ENCODE results near the gene TNFSF8. TPM values are rescaled to one million over a fixed set of nuclear protein-coding genes. Genes with fewer than 3 reads are reported as not detected.

TNFSF8 gene
- total and polyA plus RNA-seq, 7 donors, result 0.60 to 11.7 (median 1.8) TPM

DNA sequence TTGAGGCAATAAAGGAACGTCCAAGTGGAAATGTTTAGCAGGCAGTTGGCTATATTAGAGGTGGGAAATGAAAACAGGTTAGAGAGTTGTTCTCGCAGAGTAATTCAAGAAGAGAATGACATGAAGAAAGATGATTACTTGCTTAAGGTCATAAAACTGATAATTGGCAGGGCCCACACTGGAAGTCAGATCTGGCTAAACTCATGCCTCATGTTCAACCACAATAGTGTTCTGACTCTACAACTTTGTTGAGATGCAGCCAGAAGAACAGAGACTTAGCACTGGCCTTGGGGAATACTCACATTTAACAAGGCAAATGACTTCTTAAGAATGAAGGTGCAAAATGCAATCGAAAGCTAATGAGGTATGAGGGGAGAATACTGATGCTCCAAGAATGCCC lies 27.2 kb upstream of the TNFSF8 start:
- Histone ChIP-seq H3K4me1 (peaks cover 0 to 9% (median 0%) of the 10 kb centered on the region in 4 donors), H3K27ac (peak overlapping the region in 1 of 4 donors; percentile 56), H3K27me3 (no peaks in the 10 kb centered on the region), H3K36me3 (no peaks in the 10 kb centered on the region), H3K4me3 (no peak overlapping the region), H3K9me3 (peaks cover 0 to 4% (median 0%) of the 10 kb centered on the region in 4 donors)
- WGBS, 2 donors, result 77 to 79% methylated on average over 3 of the region's 3 CpGs
- no peak for DNase-seq
- intact Hi-C loops (cut with DNase I), result no loop called here
- TF ChIP-seq POLR2AphosphoS5 (IDR thresholded peaks at IDR 0.05), result peak in 1 of 4 donors; percentile 74
- no peak for TF ChIP-seq EP300 (IDR thresholded peaks at IDR 0.05)

DNA sequence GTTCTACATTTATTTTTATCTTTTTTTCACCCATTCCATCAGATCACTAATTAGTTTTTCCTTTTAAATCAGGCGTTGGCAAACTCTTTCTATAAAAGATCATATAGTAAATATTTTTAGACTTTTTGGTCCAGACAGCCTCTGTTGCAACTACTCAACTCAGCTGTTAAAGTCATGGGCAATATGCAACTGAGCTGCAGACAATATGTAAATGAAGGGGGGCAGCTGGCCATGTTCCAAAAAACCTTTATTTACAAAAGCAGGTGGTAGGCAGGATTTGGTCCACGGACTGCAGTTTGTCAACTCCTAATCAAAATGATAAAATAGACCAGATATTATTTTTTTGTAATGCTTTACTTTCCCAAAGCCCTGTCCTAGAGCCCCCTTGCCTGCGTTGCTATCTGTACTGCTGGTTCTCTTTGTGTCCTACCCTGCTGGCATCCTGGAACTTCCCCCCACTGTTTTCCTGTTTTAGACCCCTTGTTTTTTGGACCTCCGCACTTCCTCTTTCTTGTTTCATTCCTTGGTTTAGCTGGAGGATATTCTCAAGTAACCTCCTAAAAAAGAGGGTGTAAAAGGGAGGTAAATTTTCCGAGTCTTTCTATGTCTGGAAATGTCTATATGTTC lies 24.7 kb upstream of the TNFSF8 start:
- WGBS, 2 donors, result 54 to 66% methylated on average over 5 of the region's 5 CpGs
- TF ChIP-seq, protein P1, sequence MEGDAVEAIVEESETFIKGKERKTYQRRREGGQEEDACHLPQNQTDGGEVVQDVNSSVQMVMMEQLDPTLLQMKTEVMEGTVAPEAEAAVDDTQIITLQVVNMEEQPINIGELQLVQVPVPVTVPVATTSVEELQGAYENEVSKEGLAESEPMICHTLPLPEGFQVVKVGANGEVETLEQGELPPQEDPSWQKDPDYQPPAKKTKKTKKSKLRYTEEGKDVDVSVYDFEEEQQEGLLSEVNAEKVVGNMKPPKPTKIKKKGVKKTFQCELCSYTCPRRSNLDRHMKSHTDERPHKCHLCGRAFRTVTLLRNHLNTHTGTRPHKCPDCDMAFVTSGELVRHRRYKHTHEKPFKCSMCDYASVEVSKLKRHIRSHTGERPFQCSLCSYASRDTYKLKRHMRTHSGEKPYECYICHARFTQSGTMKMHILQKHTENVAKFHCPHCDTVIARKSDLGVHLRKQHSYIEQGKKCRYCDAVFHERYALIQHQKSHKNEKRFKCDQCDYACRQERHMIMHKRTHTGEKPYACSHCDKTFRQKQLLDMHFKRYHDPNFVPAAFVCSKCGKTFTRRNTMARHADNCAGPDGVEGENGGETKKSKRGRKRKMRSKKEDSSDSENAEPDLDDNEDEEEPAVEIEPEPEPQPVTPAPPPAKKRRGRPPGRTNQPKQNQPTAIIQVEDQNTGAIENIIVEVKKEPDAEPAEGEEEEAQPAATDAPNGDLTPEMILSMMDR (IDR thresholded peaks at IDR 0.05), result no peak
- TF ChIP-seq POLR2A (IDR thresholded peaks at IDR 0.05) (no peak), EP300 (IDR thresholded peaks at IDR 0.05) (no peak), POLR2AphosphoS5 (IDR thresholded peaks at IDR 0.05) (no peak)

DNA sequence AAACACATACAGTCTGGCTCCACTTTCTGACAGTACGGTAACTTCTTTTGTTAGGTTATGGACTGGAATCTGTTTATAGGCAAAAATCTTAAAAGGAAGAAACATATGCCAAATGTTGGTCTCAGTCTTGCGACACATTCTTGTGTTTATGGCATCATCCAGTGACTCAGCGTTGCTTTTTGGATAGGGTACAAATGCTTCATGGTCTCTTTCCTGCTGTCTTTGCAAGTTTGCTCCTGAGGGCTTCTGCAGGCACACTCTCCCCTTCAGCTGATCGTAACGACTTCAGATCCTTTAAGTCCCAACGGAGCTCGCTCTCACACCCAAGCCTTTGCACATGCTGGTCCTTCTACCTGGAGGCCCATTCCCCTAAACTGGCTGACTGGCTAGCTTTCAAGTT lies 23.6 kb upstream of the TNFSF8 start:
- no peak overlapping the region for H3K4me3 ChIP-seq
- intact Hi-C loops (cut with DNase I), result no loop called here
- H3K27me3 ChIP-seq, result no peaks in the 10 kb centered on the region
- H3K4me1 ChIP-seq, result peaks cover 0 to 9% (median 0%) of the 10 kb centered on the region in 4 donors
- H3K9me3 ChIP-seq, result no peaks in the 10 kb centered on the region
- WGBS, 2 donors, result 58 to 66% methylated on average over 7 of the region's 7 CpGs
- peak overlapping the region in 2 of 4 donors; percentile 17 to 32 for H3K27ac ChIP-seq
- TF ChIP-seq POLR2A (IDR thresholded peaks at IDR 0.05) (no peak), POLR2AphosphoS5 (IDR thresholded peaks at IDR 0.05) (peak; percentile 33 to 71 (median 56))
- no peak for DNase-seq
- no peaks in the 10 kb centered on the region for H3K36me3 ChIP-seq

More for the DNA sequence above, 24.7 kb upstream of the TNFSF8 start:
- intact Hi-C loops (cut with DNase I), result no loop called here
- no peak for DNase-seq
- Histone ChIP-seq H3K27ac (peak overlapping the region in 1 of 4 donors; percentile 18), H3K27me3 (no peaks in the 10 kb centered on the region), H3K36me3 (no peaks in the 10 kb centered on the region), H3K9me3 (no peaks in the 10 kb centered on the region), H3K4me1 (peaks cover 0 to 9% (median 0%) of the 10 kb centered on the region in 4 donors), H3K4me3 (no peak overlapping the region)

DNA sequence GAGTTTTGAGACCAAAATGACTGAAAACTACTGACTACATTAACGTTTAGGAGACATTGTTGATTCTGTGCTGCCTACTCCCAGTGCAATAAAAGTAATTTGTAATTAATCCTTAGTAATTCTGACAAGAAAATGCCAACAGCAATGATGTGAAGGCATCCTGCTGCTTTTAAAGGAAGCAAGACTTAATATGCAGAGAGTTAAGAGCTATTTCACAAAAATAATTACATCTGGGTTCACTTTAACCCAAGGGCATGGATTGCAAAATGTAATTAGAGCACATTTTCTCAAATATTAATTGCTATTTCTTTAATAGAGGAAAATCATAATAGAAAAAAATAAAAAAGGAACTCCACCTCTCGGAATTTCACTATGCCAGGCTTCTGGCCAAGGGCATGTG lies 22.7 kb upstream of the TNFSF8 start:
- H3K36me3 ChIP-seq, result no peaks in the 10 kb centered on the region
- no peaks in the 10 kb centered on the region for H3K9me3 ChIP-seq
- intact Hi-C loops (cut with DNase I), result no loop called here
- H3K4me3 ChIP-seq, result no peak overlapping the region
- TF ChIP-seq POLR2A (IDR thresholded peaks at IDR 0.05), result no peak
- TF ChIP-seq EP300 (IDR thresholded peaks at IDR 0.05), result no peak
- TF ChIP-seq, protein P1 (IDR thresholded peaks at IDR 0.05), result no peak
- TF ChIP-seq POLR2AphosphoS5 (IDR thresholded peaks at IDR 0.05), result no peak
- peaks cover 0 to 9% (median 0%) of the 10 kb centered on the region in 4 donors for H3K4me1 ChIP-seq
- DNase-seq, result no peak
- no peaks in the 10 kb centered on the region for H3K27me3 ChIP-seq
- 58 to 80% methylated on average over 2 of the region's 2 CpGs for WGBS, 2 donors
- no peak overlapping the region for H3K27ac ChIP-seq

DNA sequence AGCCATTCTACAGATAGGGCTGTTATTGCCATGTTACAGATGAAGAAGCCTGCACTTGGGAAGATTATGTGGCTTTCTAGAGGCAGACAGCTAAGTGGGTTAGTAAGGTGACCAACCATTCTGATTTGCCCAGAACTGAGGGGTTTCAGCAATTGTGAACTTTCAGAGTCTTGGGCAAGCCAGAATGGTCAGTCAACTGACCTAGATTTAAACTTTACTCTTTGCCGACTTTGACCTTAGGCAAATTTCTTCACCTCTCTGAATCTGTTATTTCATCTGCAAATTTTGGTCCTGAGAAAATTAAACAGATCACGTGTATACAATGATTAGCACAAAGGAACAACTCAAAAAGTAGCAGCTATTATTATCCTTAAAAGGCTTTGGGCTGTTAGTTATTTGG lies 20.4 kb upstream of the TNFSF8 start:
- intact Hi-C loops (cut with DNase I), result no loop called here
- no peak overlapping the region for H3K27ac ChIP-seq
- DNase-seq, result no peak
- H3K4me3 ChIP-seq, result no peak overlapping the region
- no peaks in the 10 kb centered on the region for H3K9me3 ChIP-seq
- no peaks in the 10 kb centered on the region for H3K27me3 ChIP-seq
- TF ChIP-seq, protein P1 (IDR thresholded peaks at IDR 0.05), result no peak
- TF ChIP-seq POLR2A (IDR thresholded peaks at IDR 0.05), result no peak
- TF ChIP-seq EP300 (IDR thresholded peaks at IDR 0.05), result no peak
- no peak for TF ChIP-seq POLR2AphosphoS5 (IDR thresholded peaks at IDR 0.05)
- WGBS, 2 donors, result 86 to 87% methylated on average over 2 of the region's 2 CpGs
- no peaks in the 10 kb centered on the region for H3K4me1 ChIP-seq
- no peaks in the 10 kb centered on the region for H3K36me3 ChIP-seq

DNA sequence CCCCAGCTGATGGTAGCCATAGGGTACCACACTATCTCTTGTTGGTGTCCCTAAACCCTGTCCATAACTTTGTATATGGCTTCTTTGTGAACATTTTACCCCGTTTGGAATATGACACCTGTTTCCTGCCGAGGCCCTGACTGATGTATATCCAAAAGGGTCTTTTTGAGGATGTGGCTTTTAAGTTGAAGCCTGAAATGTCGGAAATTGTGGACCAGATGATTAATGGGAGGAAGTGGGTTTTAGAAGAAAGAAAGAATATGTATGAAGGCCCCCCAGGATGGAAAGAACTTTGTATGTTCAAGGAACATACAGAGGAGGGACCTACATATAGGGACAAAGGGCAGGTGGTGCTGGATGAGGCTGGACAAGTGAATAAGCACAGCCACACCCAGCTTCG lies 16.7 kb upstream of the TNFSF8 start:
- TF ChIP-seq EP300 (IDR thresholded peaks at IDR 0.05), result no peak
- TF ChIP-seq POLR2A (IDR thresholded peaks at IDR 0.05), result no peak
- no peak for TF ChIP-seq POLR2AphosphoS5 (IDR thresholded peaks at IDR 0.05)
- TF ChIP-seq, protein P1 (IDR thresholded peaks at IDR 0.05), result no peak
- DNase-seq, result no peak
- Histone ChIP-seq H3K27me3 (no peaks in the 10 kb centered on the region), H3K9me3 (no peaks in the 10 kb centered on the region), H3K27ac (no peak overlapping the region), H3K36me3 (no peaks in the 10 kb centered on the region), H3K4me1 (no peaks in the 10 kb centered on the region), H3K4me3 (no peak overlapping the region)
- intact Hi-C loops (cut with DNase I), result no loop called here
- 51 to 55% methylated on average over 4 of the region's 4 CpGs for WGBS, 2 donors

Data from sigmoid colon (tissue), 7 donors.